Trophoblast cell (in vitro differentiated cells and primary cell): ENCODE results near the gene P2RX6.
"Not testable (repeated sequence)": the region's sequence is repeated elsewhere in the genome, so short reads cannot be mapped to it uniquely, and the experiment has no call there.

ENCODE experiments used
- DNase-seq, 2 donors: peaks; one replicate each; pipeline ENCODE4 v3.0.0-alpha.2; 2016
- H2AFZ ChIP-seq: 2 replicates; pipeline ENCODE4 v1.6.1; 2013; ENCODE audit warnings: low read length, moderate library complexity, mild to moderate bottlenecking; ENCODE audit not compliant: insufficient read depth, poor library complexity
- H2AK5ac ChIP-seq: 2 replicates; pipeline ENCODE4 v1.6.1; 2013; ENCODE audit warnings: mild to moderate bottlenecking, low read length
- H2BK120ac ChIP-seq: 2 replicates; pipeline ENCODE4 v1.6.1; 2013; ENCODE audit warnings: low read length, mild to moderate bottlenecking, moderate library complexity; ENCODE audit not compliant: insufficient read depth, poor library complexity
- H2BK12ac ChIP-seq: 2 replicates; pipeline ENCODE4 v1.6.1; 2013; ENCODE audit warnings: mild to moderate bottlenecking, low read length, moderate library complexity
- H2BK5ac ChIP-seq: 2 replicates; pipeline ENCODE4 v1.6.1; 2013; ENCODE audit warnings: low read length, low read depth, moderate library complexity, mild to moderate bottlenecking; ENCODE audit not compliant: poor library complexity
- H3K14ac ChIP-seq: 2 replicates; pipeline ENCODE4 v1.6.1; 2013; ENCODE audit warnings: mild to moderate bottlenecking, low read length
- H3K18ac ChIP-seq: 2 replicates; pipeline ENCODE4 v1.6.1; 2013; ENCODE audit warnings: mild to moderate bottlenecking, low read length
- H3K23ac ChIP-seq: 2 replicates; pipeline ENCODE4 v1.6.1; 2013; ENCODE audit warnings: low read length
- H3K27ac ChIP-seq: 2 replicates; pipeline ENCODE4 v1.5.1; 2013; ENCODE audit warnings: low read depth, mild to moderate bottlenecking, inconsistent platforms, low read length, moderate library complexity
- H3K27me3 ChIP-seq: 2 replicates; pipeline ENCODE4 v1.6.1; 2013; ENCODE audit warnings: inconsistent platforms, mild to moderate bottlenecking, low read length, moderate library complexity; ENCODE audit not compliant: insufficient read depth
- H3K36me3 ChIP-seq, 2 experiments: 1 replicate in 1 of 2; 2 replicates in 1 of 2; pipeline ENCODE4 v1.6.1; 2013; ENCODE audit warnings: low read length in 2 of 2, mild to moderate bottlenecking in 2 of 2, moderate library complexity in 1 of 2; ENCODE audit not compliant: insufficient read depth in 2 of 2, control insufficient read depth in 1 of 2
- H3K4ac ChIP-seq: 2 replicates; pipeline ENCODE4 v1.6.1; 2013; ENCODE audit warnings: low read depth, mild to moderate bottlenecking, low read length, moderate library complexity
- H3K4me1 ChIP-seq, 2 experiments: 1 replicate in 1 of 2; 2 replicates in 1 of 2; pipeline ENCODE4 v1.6.1; 2013; ENCODE audit warnings: low read length in 2 of 2, mild to moderate bottlenecking in 2 of 2, moderate library complexity in 1 of 2; ENCODE audit not compliant: insufficient read depth in 2 of 2, control insufficient read depth in 1 of 2
- H3K4me2 ChIP-seq: 2 replicates; pipeline ENCODE4 v1.6.1; 2013; ENCODE audit warnings: inconsistent platforms, mild to moderate bottlenecking, low read length, moderate library complexity
- H3K4me3 ChIP-seq: 2 replicates; pipeline ENCODE4 v1.5.1; 2013; ENCODE audit warnings: mild to moderate bottlenecking, low read depth, low read length, inconsistent platforms
- H3K79me1 ChIP-seq: one replicate; pipeline ENCODE4 v1.6.1; 2013; ENCODE audit warnings: low read length
- H3K79me2 ChIP-seq: 2 replicates; pipeline ENCODE4 v1.6.1; 2013; ENCODE audit warnings: low read length, mild to moderate bottlenecking; ENCODE audit not compliant: control insufficient read depth, insufficient read depth, poor library complexity
- H3K9ac ChIP-seq: 2 replicates; pipeline ENCODE4 v1.6.1; 2013; ENCODE audit warnings: mild to moderate bottlenecking, low read length
- H3K9me3 ChIP-seq: 2 replicates; pipeline ENCODE4 v1.6.1; 2013; ENCODE audit warnings: low read depth, mild to moderate bottlenecking, control low read depth, inconsistent platforms, low read length; ENCODE audit not compliant: insufficient read depth
- H4K12ac ChIP-seq: 2 replicates; pipeline ENCODE4 v1.6.1; 2013; ENCODE audit warnings: low read depth, mild to moderate bottlenecking, low read length, moderate library complexity
- H4K8ac ChIP-seq: 2 replicates; pipeline ENCODE4 v1.6.1; 2013; ENCODE audit warnings: low read depth, mild to moderate bottlenecking, low read length, moderate library complexity
- H4K91ac ChIP-seq: one replicate; pipeline ENCODE4 v1.6.1; 2013; ENCODE audit warnings: low read depth, mild to moderate bottlenecking, low read length, moderate library complexity
- WGBS: extraction: QIAGEN DNeasy Blood & Tissue Kit; methylation state at CpG from one replicate; pipeline ENCODE4 v1.1.7; 2013; ENCODE audit warnings: missing lambda C conversion rate; ENCODE audit not compliant: insufficient read length, insufficient coverage; ENCODE audit errors: extremely low coverage; 5-methylcytosine and 5-hydroxymethylcytosine counted together

The P2RX6 gene

GRCh38 chr22:21039158-21039557, 24.2 kb downstream of the P2RX6 start:
- H3K18ac ChIP-seq, H3K27ac ChIP-seq, H3K9me3 ChIP-seq, H3K4ac ChIP-seq, H3K79me1 ChIP-seq, DNase-seq, H4K12ac ChIP-seq, H3K23ac ChIP-seq, H3K4me1 ChIP-seq, H3K79me2 ChIP-seq, H2BK120ac ChIP-seq, H3K4me3 ChIP-seq, H3K27me3 ChIP-seq, H3K14ac ChIP-seq, H3K36me3 ChIP-seq, H2AK5ac ChIP-seq, H3K4me2 ChIP-seq, H2AFZ ChIP-seq, H4K8ac ChIP-seq, H2BK5ac ChIP-seq, H3K9ac ChIP-seq: not testable (repeated sequence)
- WGBS = no CpG with 5 or more reads among the region's 5 CpGs
- Histone ChIP-seq H2BK12ac (peak overlapping the region; percentile 88), H4K91ac (peak overlapping the region; percentile 32)

DNA sequence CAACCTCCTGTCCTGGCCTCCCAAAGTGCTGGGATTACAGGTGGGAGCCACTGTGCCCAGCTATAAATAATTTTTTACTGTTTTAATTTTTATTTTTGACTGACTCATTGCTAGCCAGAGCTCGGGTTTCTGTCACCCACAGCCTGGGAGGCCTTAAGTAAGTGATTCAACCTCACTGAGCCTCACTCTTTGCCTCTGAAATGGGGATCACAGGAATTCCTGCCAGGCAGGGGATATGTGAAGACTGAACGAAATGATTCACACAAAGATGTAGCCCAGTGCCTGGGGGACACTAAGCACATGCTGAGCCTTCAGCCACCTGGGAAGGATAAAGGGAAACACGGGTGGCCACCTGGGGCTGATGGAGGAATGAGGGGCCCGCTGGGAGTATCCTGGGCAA, 27.0 kb downstream of the P2RX6 start:
- Histone ChIP-seq H2AFZ (no peak overlapping the region), H3K4me3 (no peak overlapping the region), H3K27me3 (no peaks in the 10 kb centered on the region), H2BK12ac (peak overlapping the region; percentile 61), H3K4ac (no peak overlapping the region), H3K9me3 (no peaks in the 10 kb centered on the region), H3K27ac (no peak overlapping the region), H3K23ac (no peak overlapping the region), H2AK5ac (no peak overlapping the region), H3K4me2 (no peak overlapping the region), H3K18ac (no peak overlapping the region), H4K8ac (no peak overlapping the region), H3K9ac (no peak overlapping the region), H3K79me1 (peaks cover 9% of the 10 kb centered on the region), H2BK120ac (peak overlapping the region; percentile 55), H4K12ac (no peak overlapping the region), H3K14ac (no peak overlapping the region), H3K4me1 (peaks cover 12 to 14% of the 10 kb centered on the region in 2 experiments), H4K91ac (no peak overlapping the region), H3K79me2 (no peaks in the 10 kb centered on the region), H2BK5ac (no peak overlapping the region), H3K36me3 (no peaks in the 10 kb centered on the region)
- DNase-seq = no peak
- no CpG with 5 or more reads among the region's 4 CpGs for WGBS

- Histone ChIP-seq H3K14ac (no peak overlapping the region), H3K4me1 (peaks cover 8 to 12% of the 10 kb centered on the region in 2 experiments)
Observed at GRCh38 chr22:21042978-21043859, 28.3 kb downstream of the P2RX6 start.

DNA sequence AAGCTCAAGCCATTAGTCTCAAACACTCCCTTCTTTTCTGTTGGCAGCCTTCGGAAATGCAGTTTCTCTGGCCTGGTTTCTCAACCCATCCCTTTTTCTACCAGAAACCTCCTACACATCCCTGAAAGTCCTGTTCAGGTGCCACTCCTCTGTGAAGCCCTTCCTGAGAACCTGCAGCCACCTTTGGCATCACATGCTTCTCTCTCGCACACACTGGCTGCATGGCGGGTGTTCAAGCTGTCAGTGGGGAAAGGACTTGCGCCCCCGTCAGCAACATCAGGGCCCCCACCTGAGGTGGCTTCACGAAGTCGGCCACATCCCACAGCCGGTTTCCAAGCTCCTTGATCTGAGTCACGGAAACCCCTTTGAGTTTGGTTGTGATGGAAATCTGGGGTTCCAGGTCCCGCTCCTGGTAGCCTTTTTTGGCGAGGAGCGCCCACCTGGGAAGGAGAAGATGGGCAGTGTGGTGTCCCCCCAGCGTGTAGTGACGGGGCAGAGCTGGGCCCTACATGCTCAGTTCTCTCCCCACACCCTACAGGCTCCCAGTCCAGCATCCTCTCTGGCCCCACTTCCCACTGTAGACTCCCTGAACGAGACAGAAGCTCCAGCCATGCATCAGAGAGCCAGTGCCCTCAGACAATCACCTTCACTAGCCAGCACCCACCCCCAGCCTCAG, 29.0 kb downstream of the P2RX6 start:
- WGBS = no CpG with 5 or more reads among the region's 15 CpGs

More at GRCh38 chr22:21042978-21043859, 28.3 kb downstream of the P2RX6 start:
- H2AFZ ChIP-seq = no peak overlapping the region
- no peaks in the 10 kb centered on the region for H3K79me2 ChIP-seq
- no peaks in the 10 kb centered on the region for H3K36me3 ChIP-seq
- no peak overlapping the region for H3K23ac ChIP-seq
- peak in 1 of 2 donors; percentile 44 for DNase-seq
- H2AK5ac ChIP-seq = no peak overlapping the region
- no peak overlapping the region for H3K4me2 ChIP-seq
- no peaks in the 10 kb centered on the region for H3K27me3 ChIP-seq
- no CpG with 5 or more reads among the region's 6 CpGs for WGBS
- no peak overlapping the region for H2BK5ac ChIP-seq
- no peak overlapping the region for H3K4ac ChIP-seq
- no peak overlapping the region for H4K12ac ChIP-seq
- no peak overlapping the region for H2BK120ac ChIP-seq
- no peak overlapping the region for H4K91ac ChIP-seq
- H3K9me3 ChIP-seq = no peaks in the 10 kb centered on the region
- H3K9ac ChIP-seq = no peak overlapping the region
- H3K27ac ChIP-seq = no peak overlapping the region
- H3K4me3 ChIP-seq = no peak overlapping the region
- no peak overlapping the region for H2BK12ac ChIP-seq
- peaks cover 6% of the 10 kb centered on the region for H3K79me1 ChIP-seq
- H4K8ac ChIP-seq = no peak overlapping the region
- no peak overlapping the region for H3K18ac ChIP-seq

More for the DNA sequence above, 29.0 kb downstream of the P2RX6 start:
- Histone ChIP-seq H2BK5ac (no peak overlapping the region), H3K27me3 (no peaks in the 10 kb centered on the region), H3K9ac (no peak overlapping the region), H2BK12ac (no peak overlapping the region), H2AK5ac (no peak overlapping the region), H2BK120ac (no peak overlapping the region), H3K36me3 (no peaks in the 10 kb centered on the region), H3K79me1 (peaks cover 2% of the 10 kb centered on the region), H2AFZ (no peak overlapping the region), H3K4ac (no peak overlapping the region), H3K79me2 (no peaks in the 10 kb centered on the region), H4K12ac (no peak overlapping the region), H3K14ac (no peak overlapping the region), H3K4me2 (no peak overlapping the region), H3K23ac (no peak overlapping the region), H4K8ac (no peak overlapping the region), H3K18ac (no peak overlapping the region), H3K4me3 (no peak overlapping the region), H4K91ac (no peak overlapping the region), H3K27ac (no peak overlapping the region), H3K4me1 (peaks cover 6 to 9% of the 10 kb centered on the region in 2 experiments), H3K9me3 (no peaks in the 10 kb centered on the region)
- no peak for DNase-seq
